IMR-90 (cell line): ENCODE results near the gene IL2. TPM values are rescaled to one million over a fixed set of nuclear protein-coding genes. Genes with fewer than 3 reads are reported as not detected.

Source experiments
- ATAC-seq: fragments of 200-7000 bp; cut with Tn5 transposase; 2 replicates; pipeline ENCODE4 v1.9.1; 2020; ENCODE audit warnings: low read depth, mild to moderate bottlenecking, moderate library complexity
- BruUV-seq: library from RNA; stranded (reverse); fragments of 400-500 nt; replicated peaks from 2 replicates; lab custom pipeline; 2021; lab: Mats Ljungman, UMichigan
- CTCF ChIA-PET: fragments of 300-600 bp; formaldehyde crosslinking; extraction: SDS; loops from one replicate; lab custom pipeline; 2021; ENCODE audit warnings: antibody characterized with exemption; lab: Yijun Ruan, JAX
- POLR2A ChIA-PET: fragments of 300-600 bp; sonication (Branson Sonifier 250); formaldehyde crosslinking; loops from one replicate; lab custom pipeline; 2022; ENCODE audit warnings: antibody characterized with exemption; ENCODE audit not compliant: unreplicated experiment; lab: Charles Lee
- DNase-seq: peaks from one replicate; pipeline ENCODE4 v3.0.0; 2013
- H2AFZ ChIP-seq: replicated peaks from 2 replicates; pipeline ENCODE3; 2013; ENCODE audit warnings: low read length, mild to moderate bottlenecking; ENCODE audit not compliant: poor library complexity
- H2AK5ac ChIP-seq: 2 replicates; pipeline ENCODE4 v1.6.1; 2013; ENCODE audit warnings: low read depth, low read length, inconsistent platforms
- H2AK9ac ChIP-seq: replicated peaks from 2 replicates; pipeline ENCODE3; 2013; ENCODE audit warnings: mild to moderate bottlenecking, low read depth, low read length, moderate library complexity; ENCODE audit not compliant: poor library complexity
- H2BK120ac ChIP-seq: 2 replicates; pipeline ENCODE4 v1.6.1; 2013; ENCODE audit warnings: low read depth, low read length, inconsistent platforms
- H2BK15ac ChIP-seq: 3 replicates; pipeline ENCODE4 v1.6.1; 2013; ENCODE audit warnings: low read depth, low read length, inconsistent platforms
- H2BK20ac ChIP-seq: 2 replicates; pipeline ENCODE4 v1.6.1; 2013; ENCODE audit warnings: low read depth, mild to moderate bottlenecking, inconsistent platforms, low read length, moderate library complexity
- H2BK5ac ChIP-seq: 2 replicates; pipeline ENCODE4 v1.6.1; 2013; ENCODE audit warnings: mild to moderate bottlenecking, low read depth, low read length, inconsistent platforms; ENCODE audit not compliant: poor library complexity, severe bottlenecking
- H3K14ac ChIP-seq: replicated peaks from 2 replicates; pipeline ENCODE4 v1.6.1; 2013; ENCODE audit warnings: low read depth, low read length, inconsistent platforms
- H3K18ac ChIP-seq: 2 replicates; pipeline ENCODE4 v1.6.1; 2013; ENCODE audit warnings: low read depth, low read length, control low read depth
- H3K23ac ChIP-seq: 2 replicates; pipeline ENCODE4 v1.6.1; 2013; ENCODE audit warnings: low read depth, low read length, inconsistent platforms
- H3K27ac ChIP-seq: 2 replicates; pipeline ENCODE4 v1.5.1; 2013; ENCODE audit warnings: mild to moderate bottlenecking, control low read depth, low read length; ENCODE audit not compliant: insufficient read depth
- H3K27me3 ChIP-seq: 2 replicates; pipeline ENCODE4 v1.6.1; 2013; ENCODE audit warnings: low read length; ENCODE audit not compliant: control insufficient read depth, insufficient read depth
- H3K36me3 ChIP-seq: 2 replicates; pipeline ENCODE4 v1.6.1; 2013; ENCODE audit warnings: low read length, mixed read lengths; ENCODE audit not compliant: control insufficient read depth, insufficient read depth
- H3K4ac ChIP-seq: 2 replicates; pipeline ENCODE4 v1.6.1; 2013; ENCODE audit warnings: low read depth, low read length, inconsistent platforms
- H3K4me1 ChIP-seq: 2 replicates; pipeline ENCODE4 v1.6.1; 2013; ENCODE audit warnings: low read length, mixed read lengths; ENCODE audit not compliant: control insufficient read depth, insufficient read depth
- H3K4me2 ChIP-seq: 2 replicates; pipeline ENCODE4 v1.6.1; 2013; ENCODE audit warnings: low read depth, mild to moderate bottlenecking, control low read depth, low read length, moderate library complexity
- H3K4me3 ChIP-seq: 2 replicates; pipeline ENCODE4 v1.5.1; 2013; ENCODE audit warnings: low read depth, mild to moderate bottlenecking, control low read depth, low read length, moderate library complexity; ENCODE audit not compliant: insufficient read depth
- H3K56ac ChIP-seq: 2 replicates; pipeline ENCODE4 v1.6.1; 2013; ENCODE audit warnings: low read length, inconsistent platforms; ENCODE audit not compliant: insufficient read depth; ENCODE audit errors: extremely low read depth
- H3K79me1 ChIP-seq, 2 experiments: 2 replicates each; pipeline ENCODE4 v1.6.1; 2013; ENCODE audit warnings: low read length in 2 of 2, inconsistent platforms in 1 of 2, low read depth in 1 of 2
- H3K9ac ChIP-seq: 2 replicates; pipeline ENCODE4 v1.6.1; 2013; ENCODE audit warnings: low read depth, low read length, control low read depth
- H3K9me1 ChIP-seq: 2 replicates; pipeline ENCODE4 v1.6.1; 2013; ENCODE audit warnings: low read length, inconsistent platforms; ENCODE audit not compliant: insufficient read depth
- H3K9me3 ChIP-seq: 2 replicates; pipeline ENCODE4 v1.6.1; 2013; ENCODE audit warnings: low read length; ENCODE audit not compliant: control insufficient read depth, insufficient read depth
- H4K20me1 ChIP-seq: 2 replicates; pipeline ENCODE4 v1.6.1; 2013; ENCODE audit warnings: low read length, inconsistent platforms; ENCODE audit not compliant: insufficient read depth
- H4K5ac ChIP-seq: 2 replicates; pipeline ENCODE4 v1.6.1; 2013; ENCODE audit warnings: mild to moderate bottlenecking, low read depth, low read length, control low read depth
- H4K8ac ChIP-seq, 2 experiments: 2 replicates each; pipeline ENCODE4 v1.6.1; 2013; ENCODE audit warnings: low read depth in 2 of 2, low read length in 2 of 2, control low read depth in 1 of 2, inconsistent platforms in 1 of 2
- H4K91ac ChIP-seq: 2 replicates; pipeline ENCODE4 v1.6.1; 2013; ENCODE audit warnings: low read depth, low read length, inconsistent platforms; ENCODE audit not compliant: insufficient read depth
- BHLHE40 ChIP-seq: fragments of 150-350 bp; IDR thresholded peaks from 2 replicates; pipeline ENCODE4 v1.6.1; 2016; ENCODE audit warnings: mild to moderate bottlenecking, low read depth, low read length
- CHD1 ChIP-seq: IDR thresholded peaks from 2 replicates; pipeline ENCODE4 v1.6.1; 2012; ENCODE audit warnings: low read depth, low read length, improper control_type of control experiment
- MAFK ChIP-seq: IDR thresholded peaks from 2 replicates; pipeline ENCODE4 v1.6.1; 2012; ENCODE audit warnings: low read depth, low read length, improper control_type of control experiment
- MAZ ChIP-seq: IDR thresholded peaks from 2 replicates; pipeline ENCODE4 v1.6.1; 2012; ENCODE audit warnings: low read depth, mild to moderate bottlenecking, low read length, improper control_type of control experiment, moderate library complexity, borderline replicate concordance
- MXI1 ChIP-seq: IDR thresholded peaks from 2 replicates; pipeline ENCODE4 v1.6.1; 2012; ENCODE audit warnings: low read depth, mild to moderate bottlenecking, low read length, moderate library complexity, borderline replicate concordance
- NFE2L2 ChIP-seq: fragments of 150-350 bp; IDR thresholded peaks from 2 replicates; pipeline ENCODE4 v1.6.1; 2016; ENCODE audit warnings: low read depth, mild to moderate bottlenecking, low read length
- POLR2A ChIP-seq: IDR thresholded peaks from 2 replicates; pipeline ENCODE4 v1.6.1; 2012; ENCODE audit warnings: mild to moderate bottlenecking, low read depth, low read length
- RCOR1 ChIP-seq: IDR thresholded peaks from 2 replicates; pipeline ENCODE4 v1.6.1; 2012; ENCODE audit warnings: mild to moderate bottlenecking, low read length, improper control_type of control experiment; ENCODE audit not compliant: insufficient replicate concordance
- RFX5 ChIP-seq: IDR thresholded peaks from 2 replicates; pipeline ENCODE4 v1.8.0; 2012; ENCODE audit warnings: low read depth, mild to moderate bottlenecking, low read length, moderate library complexity
- SMC3 ChIP-seq: fragments of 150-350 bp; IDR thresholded peaks from 2 replicates; pipeline ENCODE4 v1.6.1; 2016; ENCODE audit warnings: low read depth, mild to moderate bottlenecking, antibody characterized with exemption, low read length, moderate library complexity
- WGBS, 2 experiments: methylation state at CpG; one replicate each; pipeline versions ENCODE4 v1.1.5 to v1.1.7; 2013; ENCODE audit warnings: missing lambda C conversion rate in 2 of 2; ENCODE audit not compliant: insufficient read length in 1 of 2; ENCODE audit errors: extremely low coverage in 2 of 2; 5-methylcytosine and 5-hydroxymethylcytosine counted together
- dilution Hi-C: fragments of 300-500 bp; cut with HindIII; formaldehyde crosslinking; loops from one replicate; pipeline ENCODE4 v1.14.3; 2018; ENCODE audit warnings: low sequenced_read_pairs; ENCODE audit not compliant: unreplicated experiment
- in situ Hi-C: fragments of 300-500 bp; cut with MboI; formaldehyde crosslinking; loops from 3 replicates; pipeline ENCODE4 v1.14.3; 2019; ENCODE audit warnings: low sequenced_read_pairs, inconsistent platforms, mixed read lengths
- intact Hi-C: fragments of 100-400 bp; cut with micrococcal nuclease; formaldehyde crosslinking; loops from 2 replicates; pipeline ENCODE4 v1.10.0; 2022
- polyA plus RNA-seq, 3 experiments: library from polyadenylated mRNA; depleted of rRNA; stranded (reverse); fragments of >200 nt; gene quantifications; 2 replicates each; pipeline ENCODE4 v1.2.3, GENCODE V29; 2012; ENCODE audit warnings: low replicate concordance in 1 of 3
- total RNA-seq: library from RNA; depleted of rRNA; stranded (reverse); fragments of >200 nt; gene quantifications from 2 replicates; pipeline ENCODE4 v1.2.3, GENCODE V29; 2012
- TF ChIP-seq, protein P1 (sequence below): fragments of 150-350 bp; IDR thresholded peaks from 2 replicates; pipeline ENCODE4 v1.6.1; 2017; ENCODE audit warnings: mild to moderate bottlenecking, antibody characterized with exemption, low read length, low read depth
- TF ChIP-seq, protein P2 (sequence below): fragments of 150-350 bp; IDR thresholded peaks from 2 replicates; pipeline ENCODE4 v1.6.1; 2016; ENCODE audit warnings: low read depth, mild to moderate bottlenecking, low read length, moderate library complexity, borderline replicate concordance
- TF ChIP-seq, protein P3 (sequence below): conservative IDR thresholded peaks from 2 replicates; pipeline ENCODE4 v1.5.1; 2012; ENCODE audit warnings: mild to moderate bottlenecking, low read depth, low read length, improper control_type of control experiment

The IL2 gene
- total and polyA plus RNA-seq, 2 of the 4 experiments (the other 2 are of a cell fraction): not detected

DNA sequence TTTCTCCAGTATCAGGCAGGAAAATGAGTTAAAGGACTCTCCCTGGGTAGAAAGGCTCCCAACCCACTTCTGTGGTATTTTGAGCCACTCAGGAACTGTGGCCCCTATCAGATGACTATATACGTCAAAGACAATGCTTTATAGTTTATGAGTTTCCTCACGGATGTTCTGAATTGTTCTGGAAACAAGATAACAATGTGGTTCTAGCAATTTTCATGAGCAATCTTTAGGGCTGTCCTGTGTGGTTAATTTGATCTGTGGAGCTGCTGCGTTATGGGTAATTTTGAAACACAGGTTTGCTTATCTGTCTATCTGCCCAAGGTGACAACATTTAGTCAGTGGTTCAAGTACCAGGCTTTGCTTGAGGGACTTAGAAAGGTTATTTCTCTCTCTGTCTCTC, 46.7 kb upstream of the IL2 start (continued):
- TF ChIP-seq, protein P1, sequence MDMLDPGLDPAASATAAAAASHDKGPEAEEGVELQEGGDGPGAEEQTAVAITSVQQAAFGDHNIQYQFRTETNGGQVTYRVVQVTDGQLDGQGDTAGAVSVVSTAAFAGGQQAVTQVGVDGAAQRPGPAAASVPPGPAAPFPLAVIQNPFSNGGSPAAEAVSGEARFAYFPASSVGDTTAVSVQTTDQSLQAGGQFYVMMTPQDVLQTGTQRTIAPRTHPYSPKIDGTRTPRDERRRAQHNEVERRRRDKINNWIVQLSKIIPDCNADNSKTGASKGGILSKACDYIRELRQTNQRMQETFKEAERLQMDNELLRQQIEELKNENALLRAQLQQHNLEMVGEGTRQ: no peak
- no peak for TF ChIP-seq RCOR1
- TF ChIP-seq MAZ: no peak

DNA sequence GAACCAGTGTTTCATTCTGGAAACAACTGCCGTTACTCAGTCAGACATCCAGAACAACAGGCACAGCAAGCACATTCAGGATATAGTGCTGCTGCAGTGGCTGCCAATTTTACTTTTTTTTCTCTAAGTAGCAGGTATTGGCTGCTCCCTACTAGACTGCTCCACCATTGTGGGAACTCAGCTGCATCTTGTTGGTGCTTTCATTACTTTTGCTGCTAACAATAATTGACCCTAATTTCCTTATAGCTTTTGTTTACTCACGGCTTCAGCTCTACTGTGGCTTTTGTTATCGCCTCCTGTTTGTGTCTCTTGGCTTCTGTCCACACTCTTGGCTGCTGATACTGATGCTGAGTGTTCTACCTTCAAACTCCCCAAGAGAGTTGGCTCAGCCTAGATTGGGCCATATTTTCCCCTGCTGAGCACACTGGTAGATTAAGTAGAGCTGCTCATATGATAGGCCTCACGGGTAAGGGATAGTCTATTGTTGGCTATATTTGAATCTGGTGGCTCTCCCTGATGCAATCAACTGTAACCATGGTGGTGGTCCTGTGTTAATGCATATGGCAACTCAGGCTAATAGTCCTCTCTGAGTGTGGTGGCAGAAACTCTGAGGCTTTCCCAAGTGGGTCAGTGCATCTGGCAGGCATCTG, 44.5 kb upstream of the IL2 start:
- H2BK5ac ChIP-seq: no peak overlapping the region
- no peak overlapping the region for H2AFZ ChIP-seq
- dilution Hi-C loops (no loop called here), in situ Hi-C loops (no loop called here), intact Hi-C loops (no loop called here)
- no peak overlapping the region for H3K4me2 ChIP-seq
- no peaks in the 10 kb centered on the region for H3K9me1 ChIP-seq
- no peak overlapping the region for H3K4me3 ChIP-seq
- CTCF ChIA-PET: no interaction called here
- no CpG with 5 or more reads among the region's 4 CpGs for WGBS, 2 experiments
- DNase-seq (no peak), ATAC-seq (no peak)
- no peak overlapping the region for H4K5ac ChIP-seq
- H3K56ac ChIP-seq: no peak overlapping the region
- H2AK5ac ChIP-seq: no peak overlapping the region
- BruUV-seq: no TSS peak
- H3K79me1 ChIP-seq: no peaks in the 10 kb centered on the region
- H3K23ac ChIP-seq: no peak overlapping the region
- no peak overlapping the region for H3K14ac ChIP-seq
- POLR2A ChIA-PET: no interaction called here
- no peaks in the 10 kb centered on the region for H4K20me1 ChIP-seq
- no peaks in the 10 kb centered on the region; the same call in 1 of the 2 replicates for H3K27me3 ChIP-seq
- no peak overlapping the region for H2AK9ac ChIP-seq
- no peaks in the 10 kb centered on the region for H3K36me3 ChIP-seq
- H4K8ac ChIP-seq: no peak overlapping the region
- H2BK20ac ChIP-seq: no peak overlapping the region
- H2BK15ac ChIP-seq: no peak overlapping the region
- H3K27ac ChIP-seq: no peak overlapping the region
- H3K18ac ChIP-seq: no peak overlapping the region
- no peak overlapping the region for H3K9ac ChIP-seq
- H3K4me1 ChIP-seq: no peaks in the 10 kb centered on the region
- H3K4ac ChIP-seq: no peak overlapping the region
- no peak overlapping the region for H4K91ac ChIP-seq
- H2BK120ac ChIP-seq: no peak overlapping the region
- H3K9me3 ChIP-seq: no peaks in the 10 kb centered on the region
- TF ChIP-seq, protein P2, sequence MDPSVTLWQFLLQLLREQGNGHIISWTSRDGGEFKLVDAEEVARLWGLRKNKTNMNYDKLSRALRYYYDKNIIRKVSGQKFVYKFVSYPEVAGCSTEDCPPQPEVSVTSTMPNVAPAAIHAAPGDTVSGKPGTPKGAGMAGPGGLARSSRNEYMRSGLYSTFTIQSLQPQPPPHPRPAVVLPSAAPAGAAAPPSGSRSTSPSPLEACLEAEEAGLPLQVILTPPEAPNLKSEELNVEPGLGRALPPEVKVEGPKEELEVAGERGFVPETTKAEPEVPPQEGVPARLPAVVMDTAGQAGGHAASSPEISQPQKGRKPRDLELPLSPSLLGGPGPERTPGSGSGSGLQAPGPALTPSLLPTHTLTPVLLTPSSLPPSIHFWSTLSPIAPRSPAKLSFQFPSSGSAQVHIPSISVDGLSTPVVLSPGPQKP: no peak
- TF ChIP-seq RCOR1 (no peak), MAFK (no peak), POLR2A (no peak), CHD1 (no peak), NFE2L2 (no peak), MAZ (no peak), BHLHE40 (no peak), SMC3 (no peak), MXI1 (no peak), RFX5 (no peak)
- TF ChIP-seq, protein P3, sequence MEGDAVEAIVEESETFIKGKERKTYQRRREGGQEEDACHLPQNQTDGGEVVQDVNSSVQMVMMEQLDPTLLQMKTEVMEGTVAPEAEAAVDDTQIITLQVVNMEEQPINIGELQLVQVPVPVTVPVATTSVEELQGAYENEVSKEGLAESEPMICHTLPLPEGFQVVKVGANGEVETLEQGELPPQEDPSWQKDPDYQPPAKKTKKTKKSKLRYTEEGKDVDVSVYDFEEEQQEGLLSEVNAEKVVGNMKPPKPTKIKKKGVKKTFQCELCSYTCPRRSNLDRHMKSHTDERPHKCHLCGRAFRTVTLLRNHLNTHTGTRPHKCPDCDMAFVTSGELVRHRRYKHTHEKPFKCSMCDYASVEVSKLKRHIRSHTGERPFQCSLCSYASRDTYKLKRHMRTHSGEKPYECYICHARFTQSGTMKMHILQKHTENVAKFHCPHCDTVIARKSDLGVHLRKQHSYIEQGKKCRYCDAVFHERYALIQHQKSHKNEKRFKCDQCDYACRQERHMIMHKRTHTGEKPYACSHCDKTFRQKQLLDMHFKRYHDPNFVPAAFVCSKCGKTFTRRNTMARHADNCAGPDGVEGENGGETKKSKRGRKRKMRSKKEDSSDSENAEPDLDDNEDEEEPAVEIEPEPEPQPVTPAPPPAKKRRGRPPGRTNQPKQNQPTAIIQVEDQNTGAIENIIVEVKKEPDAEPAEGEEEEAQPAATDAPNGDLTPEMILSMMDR: no peak
